Astrocyte of the spinal cord (primary cell): ENCODE measurements around the gene OR2A12.

Experiments
- DNase-seq: peaks from one replicate; pipeline ENCODE4 v3.0.0; 2011; ENCODE audit warnings: low read depth, low spot score
- H3K4me3 ChIP-seq: 2 replicates; pipeline ENCODE4 v1.5.1; 2011; ENCODE audit warnings: low read depth, mild to moderate bottlenecking, low read length, moderate library complexity
- CTCF ChIP-seq: IDR thresholded peaks from 2 replicates; pipeline ENCODE4 v1.5.1; 2012; ENCODE audit warnings: low read depth, mild to moderate bottlenecking, low read length, inconsistent platforms
- in situ Hi-C: cut with HindIII; loops from 2 replicates; pipeline ENCODE4 v1.10.0; 2017; ENCODE audit warnings: low sequenced_read_pairs

Gene OR2A12

GRCh38 chr7:144130730-144131129 is 44.7 kb downstream of the OR2A12 start:
- no peak for DNase-seq
- in situ Hi-C loops: no loop called here
- no peak for TF ChIP-seq CTCF
- H3K4me3 ChIP-seq: no peak overlapping the region

DNA sequence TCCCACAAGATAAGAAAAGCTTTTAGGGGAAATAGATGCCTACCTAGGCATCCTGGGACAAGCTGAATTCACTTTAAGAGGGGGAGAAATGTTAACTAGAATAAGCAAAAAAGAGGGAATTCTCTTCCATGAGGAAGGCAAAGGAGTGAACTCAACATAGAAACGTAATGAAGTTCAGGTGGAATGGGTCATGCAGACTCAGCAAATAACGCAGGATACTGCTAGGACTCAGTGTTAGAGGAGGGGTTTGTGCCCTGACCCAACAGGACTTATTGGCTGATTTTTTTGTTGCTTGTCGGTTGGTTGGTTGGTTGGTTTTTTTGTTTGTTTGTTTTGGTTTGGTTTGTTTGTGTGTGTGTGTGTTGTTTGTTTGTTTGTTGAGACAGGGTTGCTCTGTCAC is 46.2 kb downstream of the OR2A12 start:
- TF ChIP-seq CTCF: no peak

DNA sequence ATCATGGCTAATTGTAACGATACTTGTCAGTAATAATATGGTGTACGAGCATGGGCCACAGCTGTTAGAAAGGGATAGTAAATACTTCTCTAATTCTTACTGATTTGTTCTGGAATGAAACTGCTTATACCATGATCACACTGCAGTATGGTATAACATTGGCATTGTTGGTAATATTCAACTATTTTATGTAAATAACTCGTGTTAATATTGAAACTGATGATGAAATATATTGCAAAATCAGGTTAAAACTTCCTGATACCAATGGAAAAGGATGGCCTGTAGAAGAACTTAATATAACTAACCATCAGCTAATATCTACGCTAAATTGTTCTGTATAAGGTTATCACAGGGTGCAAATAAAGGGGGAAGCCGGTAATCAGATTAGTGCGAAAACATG is 47.2 kb downstream of the OR2A12 start:
- H3K4me3 ChIP-seq: no peak overlapping the region
- in situ Hi-C loops: no loop called here
- no peak for DNase-seq
- TF ChIP-seq CTCF: no peak

More for the DNA sequence above, 46.2 kb downstream of the OR2A12 start:
- no peak for DNase-seq
- in situ Hi-C loops: no loop called here
- no peak overlapping the region for H3K4me3 ChIP-seq

DNA sequence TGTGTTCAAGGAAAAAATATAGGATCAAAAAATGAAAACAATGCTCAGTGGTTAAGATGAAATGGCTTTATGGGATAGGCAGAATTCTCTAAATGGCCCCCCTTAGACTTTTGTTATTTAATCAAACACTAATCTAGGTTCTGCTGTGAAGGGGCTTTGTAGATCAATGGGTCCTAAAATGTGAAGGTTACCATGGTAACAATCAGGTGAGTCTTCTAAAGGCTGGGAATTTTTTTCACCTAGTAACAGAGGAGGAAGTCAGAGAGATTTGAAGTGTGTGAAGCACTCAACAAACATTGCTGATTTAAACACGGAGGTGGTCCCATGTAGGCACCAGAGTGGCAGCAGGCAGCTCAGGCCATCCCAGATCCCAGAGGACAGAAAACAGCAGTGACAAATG is 48.0 kb downstream of the OR2A12 start:
- no peak for TF ChIP-seq CTCF
- no peak for DNase-seq
- no peak overlapping the region for H3K4me3 ChIP-seq
- in situ Hi-C loops: no loop called here

- no peak for TF ChIP-seq CTCF
- H3K4me3 ChIP-seq: no peak overlapping the region
- DNase-seq: no peak
- in situ Hi-C loops: no loop called here
These were observed 51.4 kb downstream of the OR2A12 start for GRCh38 chr7:144137501-144137900.

DNA sequence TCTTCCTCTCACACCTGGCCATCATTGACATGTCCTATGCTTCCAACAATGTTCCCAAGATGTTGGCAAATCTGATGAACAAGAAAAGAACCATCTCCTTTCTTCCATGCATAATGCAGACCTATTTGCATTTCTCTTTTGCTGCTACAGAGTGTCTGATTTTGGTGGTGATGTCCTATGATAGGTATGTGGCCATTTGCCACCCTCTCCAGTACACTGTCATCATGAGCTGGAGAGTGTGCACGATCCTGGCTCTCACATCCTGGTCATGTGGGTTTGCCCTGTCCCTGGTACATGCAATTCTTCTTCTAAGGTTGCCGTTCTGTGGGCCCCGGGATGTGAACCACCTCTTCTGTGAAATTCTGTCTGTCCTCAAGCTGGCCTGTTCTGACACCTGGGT is 56.1 kb downstream of the OR2A12 start:
- no peak overlapping the region for H3K4me3 ChIP-seq
- in situ Hi-C loops: no loop called here
- no peak for DNase-seq
- no peak for TF ChIP-seq CTCF

DNA sequence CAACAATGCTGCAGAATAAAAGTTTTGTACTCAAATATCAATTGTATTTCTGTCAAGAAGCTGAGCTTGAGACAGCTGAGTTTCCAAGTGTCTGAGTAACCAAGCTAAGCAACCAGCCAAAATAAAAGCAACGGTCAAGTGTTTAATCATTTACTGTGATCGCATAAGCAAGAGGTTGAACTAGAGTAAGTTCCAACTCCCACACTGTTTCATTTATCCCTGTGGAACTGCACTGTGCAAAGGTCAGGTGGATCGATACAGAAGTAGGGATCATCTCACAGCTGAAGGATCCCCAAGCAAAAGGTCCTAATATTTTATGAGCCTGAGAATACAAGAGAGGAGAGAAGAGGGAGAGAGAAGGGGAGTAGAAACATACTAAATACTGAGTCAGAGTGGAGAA is 58.3 kb downstream of the OR2A12 start:
- H3K4me3 ChIP-seq: no peak overlapping the region
- no peak for TF ChIP-seq CTCF
- DNase-seq: no peak
- in situ Hi-C loops: no loop called here
